IPS-15b (cell line): ENCODE data around the gene CDH13.

ENCODE experiments used
- H3K27me3 ChIP-seq: one replicate; pipeline ENCODE4 v1.6.1; 2013; ENCODE audit warnings: low read length; ENCODE audit not compliant: control insufficient read depth, insufficient read depth
- H3K36me3 ChIP-seq: one replicate; pipeline ENCODE4 v1.6.1; 2013; ENCODE audit warnings: low read length; ENCODE audit not compliant: control insufficient read depth, insufficient read depth
- H3K4me1 ChIP-seq: one replicate; pipeline ENCODE4 v1.6.1; 2013; ENCODE audit warnings: mild to moderate bottlenecking, low read length; ENCODE audit not compliant: control insufficient read depth, insufficient read depth
- H3K4me3 ChIP-seq: one replicate; pipeline ENCODE4 v1.5.1; 2013; ENCODE audit warnings: low read depth, low read length
- H3K9ac ChIP-seq: one replicate; pipeline ENCODE4 v1.6.1; 2013; ENCODE audit warnings: low read depth, mild to moderate bottlenecking, low read length
- H3K9me3 ChIP-seq: one replicate; pipeline ENCODE4 v1.6.1; 2013; ENCODE audit warnings: mild to moderate bottlenecking, low read length; ENCODE audit not compliant: control insufficient read depth, insufficient read depth

Gene CDH13

DNA sequence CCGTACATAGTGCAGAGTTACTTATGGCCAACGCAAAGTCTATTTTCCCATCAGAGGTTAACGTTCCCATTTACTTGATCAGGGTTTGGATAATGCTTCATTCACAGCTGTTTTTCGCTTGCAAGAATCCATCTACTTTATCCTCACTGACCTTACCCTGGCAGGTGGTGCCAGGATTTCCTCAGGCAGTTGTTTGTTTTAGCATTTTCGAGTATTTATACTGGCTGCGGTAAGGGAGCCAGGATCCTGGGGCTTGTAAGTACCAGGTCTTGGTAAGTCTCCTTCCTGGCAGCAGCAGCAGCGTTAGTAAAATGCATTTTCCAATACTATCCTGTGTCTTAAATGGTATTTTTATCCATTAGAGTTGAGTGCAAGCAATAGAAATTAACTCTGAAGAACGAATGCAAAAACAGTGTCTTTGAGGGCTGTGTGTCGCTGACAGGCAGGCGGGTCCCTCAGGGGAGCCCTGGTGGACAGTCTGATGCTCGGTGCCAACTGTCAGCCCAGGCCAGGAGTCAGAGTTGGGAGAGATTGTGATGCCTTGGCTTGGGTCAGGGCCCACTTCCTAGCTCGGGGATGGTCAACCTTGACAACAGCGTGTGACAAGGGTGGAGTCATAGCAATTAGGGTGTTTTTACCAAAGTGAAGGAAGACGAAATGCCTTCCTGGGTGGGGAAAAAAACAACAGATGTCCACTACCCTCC, 1088.6 kb downstream of the CDH13 start:
- Histone ChIP-seq H3K4me3 (no peak overlapping the region), H3K27me3 (no peaks in the 10 kb centered on the region), H3K9me3 (no peaks in the 10 kb centered on the region), H3K36me3 (no peaks in the 10 kb centered on the region), H3K9ac (no peak overlapping the region), H3K4me1 (no peaks in the 10 kb centered on the region)

DNA sequence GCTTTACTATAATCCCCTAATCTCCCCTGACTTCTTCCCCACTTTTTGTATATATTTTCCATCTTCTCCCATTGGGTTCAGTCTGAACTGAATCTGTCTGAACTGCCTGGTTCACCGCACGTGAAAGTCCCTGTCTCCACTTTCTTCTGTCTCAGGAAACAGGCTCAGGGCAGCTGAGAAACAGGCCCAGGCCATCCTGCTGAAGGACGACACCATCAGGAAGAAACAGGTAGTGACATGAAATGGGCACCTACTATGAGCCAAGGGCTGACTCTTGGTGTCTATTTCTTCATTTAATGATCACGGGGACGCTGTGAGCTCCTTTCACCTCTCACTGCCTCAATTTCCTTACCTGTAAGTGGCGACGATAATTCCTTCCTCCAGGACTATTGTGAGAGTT, 1090.5 kb downstream of the CDH13 start:
- no peak overlapping the region for H3K4me3 ChIP-seq
- H3K27me3 ChIP-seq, result no peaks in the 10 kb centered on the region
- H3K4me1 ChIP-seq, result no peaks in the 10 kb centered on the region
- H3K9me3 ChIP-seq, result no peaks in the 10 kb centered on the region
- no peaks in the 10 kb centered on the region for H3K36me3 ChIP-seq
- no peak overlapping the region for H3K9ac ChIP-seq

- no peaks in the 10 kb centered on the region for H3K9me3 ChIP-seq
- H3K9ac ChIP-seq, result no peak overlapping the region
- no peaks in the 10 kb centered on the region for H3K4me1 ChIP-seq
- H3K36me3 ChIP-seq, result no peaks in the 10 kb centered on the region
- H3K27me3 ChIP-seq, result no peaks in the 10 kb centered on the region
- H3K4me3 ChIP-seq, result no peak overlapping the region
These were observed 1091.0 kb downstream of the CDH13 start for GRCh38 chr16:83717814-83718213.

- H3K9ac ChIP-seq, result no peak overlapping the region
- no peaks in the 10 kb centered on the region for H3K36me3 ChIP-seq
- no peaks in the 10 kb centered on the region for H3K9me3 ChIP-seq
- H3K4me3 ChIP-seq, result no peak overlapping the region
- no peaks in the 10 kb centered on the region for H3K27me3 ChIP-seq
- H3K4me1 ChIP-seq, result no peaks in the 10 kb centered on the region
These were observed 1093.4 kb downstream of the CDH13 start for GRCh38 chr16:83720213-83720612.

DNA sequence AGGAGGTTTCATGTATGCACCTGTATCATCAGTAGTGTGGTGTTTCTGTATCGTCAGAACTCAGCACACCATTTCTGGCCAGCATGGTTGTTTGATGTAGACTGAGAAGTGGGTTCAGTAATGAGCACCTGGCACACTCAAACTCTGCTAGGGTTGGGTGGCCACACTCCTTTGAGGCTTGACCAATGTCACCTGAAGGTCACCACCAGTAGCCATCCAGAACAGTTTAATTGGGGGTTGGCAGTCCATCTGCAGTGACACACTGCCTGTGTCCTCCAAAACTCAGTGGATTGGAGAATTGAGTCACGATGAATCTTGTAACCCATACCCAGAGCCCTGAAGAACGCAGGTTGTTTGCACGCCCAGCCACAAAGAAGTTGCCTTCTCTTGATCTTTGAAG, 1094.2 kb downstream of the CDH13 start:
- Histone ChIP-seq H3K9ac (no peak overlapping the region), H3K36me3 (no peaks in the 10 kb centered on the region), H3K9me3 (no peaks in the 10 kb centered on the region), H3K27me3 (no peaks in the 10 kb centered on the region), H3K4me1 (no peaks in the 10 kb centered on the region), H3K4me3 (no peak overlapping the region)

DNA sequence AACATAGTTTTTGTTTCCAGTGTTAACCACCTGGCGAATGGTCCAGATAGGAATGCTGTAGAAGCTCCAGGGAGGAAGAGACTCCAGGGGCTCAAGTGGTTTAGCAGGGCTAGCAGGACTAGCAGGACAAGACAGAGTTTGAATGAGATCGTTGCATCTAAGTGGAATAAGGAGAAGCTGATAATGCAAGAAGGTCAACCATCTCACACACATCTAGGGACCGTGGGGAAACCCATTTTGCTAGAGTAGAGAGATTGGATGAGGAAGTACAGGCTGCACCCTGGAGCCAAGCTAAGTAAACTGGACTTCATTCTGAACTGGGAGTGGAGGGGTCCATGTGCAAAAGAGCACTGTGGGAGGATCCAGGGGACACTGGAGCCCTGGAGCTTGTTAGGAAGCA, 1094.9 kb downstream of the CDH13 start:
- Histone ChIP-seq H3K4me1 (no peaks in the 10 kb centered on the region), H3K4me3 (no peak overlapping the region), H3K27me3 (no peaks in the 10 kb centered on the region), H3K9me3 (no peaks in the 10 kb centered on the region), H3K9ac (no peak overlapping the region), H3K36me3 (no peaks in the 10 kb centered on the region)

DNA sequence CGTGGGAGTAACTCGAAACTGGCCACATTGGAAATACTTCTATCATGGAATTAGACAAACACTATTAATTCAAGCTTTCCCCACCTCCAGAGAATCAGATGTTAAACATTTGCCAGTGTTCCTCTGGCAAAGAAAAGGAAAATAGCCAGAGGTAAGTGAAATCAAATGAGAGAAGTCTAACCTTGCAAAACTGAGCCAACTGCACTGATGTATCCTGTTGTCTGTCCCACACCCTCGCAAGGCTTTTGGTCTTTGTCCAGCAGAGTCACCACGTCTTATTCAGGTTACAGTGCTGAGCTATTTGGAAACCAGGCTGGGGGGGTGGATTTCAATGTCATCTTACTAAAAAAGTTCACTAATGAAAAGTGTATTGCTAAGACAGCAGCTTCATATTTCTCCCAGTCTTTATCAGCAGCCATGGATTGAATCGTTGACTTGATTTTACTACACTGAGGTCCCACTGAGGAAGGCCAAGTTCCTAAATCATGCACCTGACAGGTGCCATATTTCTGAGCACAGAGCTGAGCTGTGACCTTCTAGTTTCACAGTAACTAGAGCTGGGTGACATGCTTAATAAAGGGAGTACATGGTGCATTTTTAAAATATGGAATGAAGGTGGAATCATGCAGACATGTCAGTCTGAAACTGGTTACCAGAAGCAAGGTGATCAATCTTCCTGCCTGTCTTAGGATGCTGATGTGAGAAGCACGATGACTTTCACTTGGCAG, 1095.9 kb downstream of the CDH13 start:
- Histone ChIP-seq H3K27me3 (no peaks in the 10 kb centered on the region), H3K9me3 (no peaks in the 10 kb centered on the region), H3K36me3 (no peaks in the 10 kb centered on the region), H3K4me3 (no peak overlapping the region), H3K9ac (no peak overlapping the region), H3K4me1 (no peaks in the 10 kb centered on the region)

DNA sequence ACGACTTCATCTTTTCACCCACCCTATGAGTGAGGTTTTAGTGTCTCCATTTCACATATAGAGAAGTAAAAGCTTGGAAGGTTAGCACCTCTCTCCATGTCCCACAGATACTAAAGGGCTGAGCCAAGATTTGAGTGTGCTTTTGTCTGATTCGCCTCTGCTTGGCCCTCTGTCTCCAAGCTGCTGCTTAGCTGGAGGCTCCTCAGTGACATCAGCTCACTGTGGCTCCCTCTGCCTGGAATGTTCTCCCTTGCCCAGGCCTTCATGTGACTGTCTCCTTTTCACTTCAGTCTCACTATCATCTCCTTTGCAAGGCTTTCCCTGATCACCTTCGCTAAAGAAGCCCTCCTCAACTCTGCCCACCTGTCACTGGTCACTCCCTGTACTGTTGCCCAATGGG, 1096.5 kb downstream of the CDH13 start:
- Histone ChIP-seq H3K9ac (no peak overlapping the region), H3K4me1 (peaks cover 3% of the 10 kb centered on the region), H3K9me3 (no peaks in the 10 kb centered on the region), H3K36me3 (no peaks in the 10 kb centered on the region), H3K27me3 (no peaks in the 10 kb centered on the region), H3K4me3 (no peak overlapping the region)

DNA sequence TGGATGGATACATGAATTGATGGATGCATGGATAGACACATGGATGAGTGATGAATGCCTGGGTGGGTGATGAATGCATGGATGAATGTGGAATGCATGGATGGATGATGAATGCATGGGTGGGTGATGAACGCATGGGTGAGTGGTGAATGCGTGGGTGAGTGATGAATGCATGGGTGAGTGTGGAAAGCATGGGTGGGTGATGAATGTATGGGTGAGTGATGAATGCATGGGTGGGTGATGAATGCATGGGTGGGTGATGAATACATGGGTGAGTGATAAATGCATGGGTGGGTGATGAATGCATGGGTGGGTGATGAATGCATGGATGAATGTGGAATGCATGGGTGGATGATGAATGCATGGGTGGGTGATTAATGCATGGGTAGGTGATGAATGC, 1097.1 kb downstream of the CDH13 start:
- peaks cover 4% of the 10 kb centered on the region for H3K4me1 ChIP-seq
- H3K27me3 ChIP-seq, result no peaks in the 10 kb centered on the region
- no peak overlapping the region for H3K4me3 ChIP-seq
- no peaks in the 10 kb centered on the region for H3K9me3 ChIP-seq
- H3K36me3 ChIP-seq, result no peaks in the 10 kb centered on the region
- H3K9ac ChIP-seq, result no peak overlapping the region

DNA sequence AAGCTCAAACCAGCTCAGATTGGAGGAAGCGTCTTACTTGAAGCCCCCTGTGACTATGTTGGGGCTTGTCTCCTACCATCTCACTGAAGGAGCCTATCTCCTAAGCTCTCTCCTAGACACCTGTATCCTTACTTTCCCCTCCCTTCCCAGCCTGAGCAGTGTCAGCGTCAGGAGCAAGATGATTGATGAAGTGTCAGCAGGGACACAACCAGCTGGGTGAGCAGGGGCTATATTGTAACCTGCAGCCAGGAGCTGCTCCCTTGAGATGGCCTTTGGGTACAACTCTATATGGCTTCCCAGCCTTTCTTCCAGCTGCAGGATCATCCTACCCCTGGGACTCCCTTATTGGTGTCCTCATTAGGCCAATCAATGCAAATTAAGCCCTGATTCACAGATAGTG, 1097.8 kb downstream of the CDH13 start:
- peaks cover 4% of the 10 kb centered on the region for H3K4me1 ChIP-seq
- H3K27me3 ChIP-seq, result no peaks in the 10 kb centered on the region
- H3K4me3 ChIP-seq, result no peak overlapping the region

DNA sequence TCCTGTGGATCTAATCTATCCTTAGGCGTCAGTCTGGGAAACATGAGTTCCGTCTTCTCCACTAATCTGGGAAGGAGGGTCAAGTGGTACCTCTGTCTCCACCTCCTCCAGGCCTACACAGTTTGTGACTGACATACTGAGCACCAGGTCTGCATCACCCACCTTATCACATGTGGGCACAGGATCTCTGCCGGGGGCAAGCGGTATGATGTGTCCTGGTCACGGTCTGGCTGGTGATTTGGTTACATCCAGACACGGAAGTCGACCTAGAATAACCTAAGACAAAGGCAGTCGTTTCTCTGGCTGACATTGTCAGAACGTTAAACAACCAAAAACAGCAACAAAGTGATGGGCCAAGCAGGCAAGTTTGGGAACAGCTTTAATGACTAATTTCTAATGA, 1098.5 kb downstream of the CDH13 start:
- Histone ChIP-seq H3K36me3 (no peaks in the 10 kb centered on the region), H3K9me3 (no peaks in the 10 kb centered on the region), H3K4me1 (peaks cover 4% of the 10 kb centered on the region), H3K27me3 (no peaks in the 10 kb centered on the region), H3K4me3 (no peak overlapping the region), H3K9ac (no peak overlapping the region)

More for the DNA sequence above, 1097.8 kb downstream of the CDH13 start:
- Histone ChIP-seq H3K9ac (no peak overlapping the region), H3K9me3 (no peaks in the 10 kb centered on the region), H3K36me3 (no peaks in the 10 kb centered on the region)

DNA sequence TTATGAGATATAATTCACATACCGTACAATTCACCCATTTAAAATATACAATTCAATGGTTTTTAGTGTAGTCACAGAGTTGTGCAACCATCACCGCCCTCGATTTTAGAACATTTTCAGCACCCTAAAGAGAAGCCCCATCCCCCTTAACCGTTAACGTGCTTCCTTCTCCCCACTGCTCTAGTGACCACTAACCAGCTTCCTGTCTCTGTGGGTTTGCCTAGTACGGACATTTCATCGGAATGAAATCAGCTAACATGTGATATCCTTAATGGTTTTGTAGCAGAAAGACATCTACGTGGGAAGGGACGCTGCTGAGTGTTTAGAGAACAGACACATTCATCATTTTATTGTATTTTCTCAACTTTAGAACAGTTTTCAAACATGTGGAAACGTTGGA, 1100.2 kb downstream of the CDH13 start:
- Histone ChIP-seq H3K27me3 (no peaks in the 10 kb centered on the region), H3K9me3 (no peaks in the 10 kb centered on the region), H3K4me1 (peaks cover 4% of the 10 kb centered on the region), H3K36me3 (no peaks in the 10 kb centered on the region), H3K9ac (no peak overlapping the region), H3K4me3 (no peak overlapping the region)
